ENCODE measurements around the gene MPHOSPH9.

The MPHOSPH9 gene

DNA sequence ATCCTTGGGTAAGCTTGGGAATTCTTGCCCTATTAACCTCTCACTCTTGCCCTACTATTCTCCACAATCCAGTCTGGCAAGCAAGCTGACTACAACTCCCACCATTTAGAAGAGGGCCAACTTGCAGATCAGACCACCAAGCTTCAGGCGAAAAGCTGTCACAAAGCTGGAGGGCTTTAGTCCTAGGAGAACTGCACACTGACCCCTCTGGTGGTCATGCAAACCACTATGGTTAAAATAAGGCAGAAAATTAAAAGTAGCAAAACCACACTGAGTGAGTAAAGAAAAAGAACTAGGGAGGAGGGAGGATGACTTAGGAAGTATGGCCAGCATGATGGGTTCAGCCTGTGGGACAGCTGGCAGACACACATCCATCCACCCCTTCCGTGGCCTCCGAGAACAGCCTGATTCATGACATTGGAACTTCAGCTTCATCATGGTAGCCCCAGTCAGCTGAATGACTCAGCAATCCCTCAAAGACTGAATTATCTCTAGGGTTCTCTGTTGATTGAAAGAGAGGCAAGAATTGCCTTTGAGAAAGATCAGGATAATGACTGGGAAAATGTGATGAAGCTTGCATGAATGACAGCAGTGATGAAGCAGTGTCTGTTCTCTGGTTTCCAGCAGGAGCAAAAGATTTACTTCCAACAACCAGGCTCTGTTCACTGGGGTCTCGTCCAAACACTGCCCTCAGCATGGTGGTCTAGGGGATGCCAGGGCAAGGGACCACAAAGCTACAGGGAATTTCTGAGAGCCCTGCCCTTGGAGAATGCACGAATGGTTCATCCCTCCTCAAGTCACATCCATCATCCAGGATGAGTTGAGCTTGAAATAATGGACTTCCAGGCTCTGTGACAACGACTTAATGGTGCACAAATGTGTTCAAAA, 106.4 kb downstream of the MPHOSPH9 start:
- peak; percentile 81 for DNase-seq (ENCODE audit: low read depth, low spot score)

DNA sequence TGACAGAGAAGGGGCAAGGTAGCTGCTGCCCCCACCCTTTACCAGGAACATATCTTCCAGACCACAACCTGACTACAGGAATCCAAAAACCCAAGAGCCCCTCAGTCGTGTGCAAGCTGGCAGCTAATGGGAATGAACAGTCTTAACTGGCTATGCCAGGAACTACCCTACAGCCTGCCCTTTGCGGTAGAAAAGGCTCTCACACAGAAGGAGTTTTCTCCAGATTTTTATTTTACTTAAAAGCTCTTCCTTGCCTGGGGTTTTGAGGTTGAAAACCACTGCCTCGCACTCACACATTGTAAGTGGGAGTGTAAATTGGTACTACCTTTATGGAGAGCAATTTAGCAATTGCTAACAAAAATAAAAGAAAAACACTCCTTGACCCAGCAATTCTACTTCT, 110.3 kb downstream of the MPHOSPH9 start:
- no peak for DNase-seq (ENCODE audit: low read depth, low spot score)

DNA sequence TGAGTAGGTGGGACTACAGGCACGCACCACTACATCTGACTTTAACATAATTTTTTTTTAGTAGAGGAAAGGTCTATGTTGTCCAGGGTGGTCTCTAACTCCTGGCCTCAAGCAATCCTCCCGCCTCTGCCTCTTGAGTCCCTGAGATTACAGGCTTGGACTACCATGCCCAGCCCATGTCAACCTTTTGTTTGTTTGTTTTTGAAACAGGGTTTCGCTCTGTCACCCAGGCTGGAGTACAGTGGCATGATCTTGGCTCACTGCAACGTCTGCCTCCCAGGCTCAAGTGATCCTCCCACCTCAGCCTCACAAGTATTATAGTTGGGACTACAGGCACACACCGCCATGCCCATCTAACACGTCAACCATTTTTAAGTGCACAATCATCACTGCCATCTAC, 111.3 kb downstream of the MPHOSPH9 start:
- no peak for DNase-seq (ENCODE audit: low read depth, low spot score)

DNA sequence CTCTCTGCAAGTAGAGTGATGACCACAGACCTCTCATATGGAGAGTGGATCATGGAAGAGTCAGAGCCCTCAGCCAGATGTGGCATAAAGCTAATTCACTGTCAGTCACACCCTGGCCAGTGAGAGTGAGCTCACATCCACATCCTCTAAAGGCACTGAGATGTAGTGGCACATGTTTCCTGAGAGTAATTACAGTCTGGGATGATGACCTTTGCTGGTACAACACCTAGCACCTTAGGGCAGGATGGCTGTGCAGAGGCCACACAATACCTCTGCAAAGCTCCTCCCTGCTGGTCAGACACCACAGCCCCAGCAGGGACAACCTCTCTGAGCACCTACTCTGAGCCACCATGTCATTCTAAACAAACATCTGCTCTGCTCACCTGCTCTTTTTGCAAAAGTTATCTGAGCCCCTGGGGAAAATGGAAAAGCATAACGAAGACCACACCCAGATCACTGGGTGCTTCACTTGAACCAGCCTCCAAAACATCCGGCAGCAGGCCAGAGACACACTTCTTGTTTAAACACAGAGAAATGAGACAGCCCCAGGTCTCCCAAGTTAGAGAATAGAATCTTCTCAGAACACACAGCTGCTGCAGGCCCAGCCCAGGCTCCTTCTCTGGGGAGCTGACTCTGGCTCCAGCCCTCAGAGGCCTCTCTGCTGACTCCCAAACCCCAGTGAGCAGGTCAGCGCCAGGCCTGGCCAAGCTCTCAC, 112.3 kb downstream of the MPHOSPH9 start:
- DNase-seq (ENCODE audit: low read depth, low spot score), result no peak

DNA sequence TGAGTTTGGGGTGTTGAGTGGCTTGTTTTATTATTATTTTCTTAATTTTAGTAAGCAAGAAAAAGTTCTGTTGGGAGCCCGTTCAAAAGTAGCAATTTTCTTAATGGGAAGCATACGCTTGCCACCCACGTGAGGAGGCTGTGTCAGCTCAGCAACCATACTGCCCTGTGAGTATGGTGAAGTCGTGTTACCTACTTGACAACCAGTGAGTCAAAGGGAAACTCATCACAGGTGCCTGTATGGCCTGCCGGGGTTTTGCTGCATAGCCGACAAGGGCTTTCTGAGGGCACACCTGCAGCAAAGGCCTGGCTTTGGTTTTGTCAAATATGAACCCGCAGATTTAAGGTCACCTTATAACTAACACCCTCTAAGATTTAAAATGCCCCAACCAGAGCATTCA, 113.1 kb downstream of the MPHOSPH9 start:
- no peak for DNase-seq (ENCODE audit: low read depth, low spot score)

DNA sequence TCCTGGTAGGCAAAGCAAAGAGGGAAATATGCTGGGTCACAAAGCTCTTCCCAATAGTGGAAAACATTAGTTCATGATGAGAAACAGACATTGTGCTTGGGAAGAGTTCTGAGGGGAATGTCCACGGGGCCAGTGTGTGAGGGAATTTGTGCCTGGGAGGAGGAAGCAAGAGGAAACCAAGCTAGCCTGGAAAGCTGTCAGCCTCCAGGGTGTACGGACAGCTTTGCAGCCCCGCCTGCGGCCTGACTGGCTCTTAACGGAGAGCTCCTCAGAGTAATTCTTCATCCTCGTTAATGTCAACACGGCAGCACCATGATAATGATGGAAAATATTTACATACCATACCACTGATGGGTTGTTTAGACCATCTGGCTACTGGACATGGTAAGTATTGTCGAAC, 114.4 kb downstream of the MPHOSPH9 start:
- no peak for DNase-seq (ENCODE audit: low read depth, low spot score)

DNA sequence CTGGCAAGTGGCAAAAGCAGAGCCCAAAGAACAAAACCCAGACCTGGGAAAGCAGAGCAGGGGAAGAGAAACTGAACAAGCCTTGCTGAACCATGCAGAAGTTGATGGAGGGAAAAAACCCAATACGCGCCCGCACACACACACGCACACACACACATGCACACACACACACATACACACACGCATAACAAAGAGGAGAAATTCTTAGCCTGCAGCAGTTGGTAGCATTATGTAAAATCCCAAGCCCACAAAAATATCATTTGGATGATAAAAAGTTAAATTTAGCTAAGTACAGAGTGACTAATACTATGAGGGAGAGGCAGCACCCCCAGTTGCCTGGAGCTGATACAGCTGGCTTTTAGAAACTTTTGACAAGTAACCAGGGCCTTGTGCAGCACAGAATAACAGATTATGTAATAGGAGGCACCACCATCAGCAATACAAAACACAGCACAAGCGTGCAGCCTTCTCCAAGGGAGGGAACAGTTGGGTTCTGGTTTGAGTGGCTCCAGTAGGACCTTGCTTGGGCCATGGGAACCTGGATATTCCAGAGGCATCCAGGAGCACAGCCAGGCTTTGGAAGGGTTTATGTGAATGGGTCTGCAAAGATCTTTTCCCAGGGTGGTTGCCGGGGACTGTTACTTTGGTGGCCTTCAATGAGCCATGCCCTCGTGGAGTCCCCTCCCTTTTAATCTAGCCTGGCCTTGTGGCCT, 117.4 kb downstream of the MPHOSPH9 start:
- peak; percentile 66 for DNase-seq (ENCODE audit: low read depth, low spot score)

DNA sequence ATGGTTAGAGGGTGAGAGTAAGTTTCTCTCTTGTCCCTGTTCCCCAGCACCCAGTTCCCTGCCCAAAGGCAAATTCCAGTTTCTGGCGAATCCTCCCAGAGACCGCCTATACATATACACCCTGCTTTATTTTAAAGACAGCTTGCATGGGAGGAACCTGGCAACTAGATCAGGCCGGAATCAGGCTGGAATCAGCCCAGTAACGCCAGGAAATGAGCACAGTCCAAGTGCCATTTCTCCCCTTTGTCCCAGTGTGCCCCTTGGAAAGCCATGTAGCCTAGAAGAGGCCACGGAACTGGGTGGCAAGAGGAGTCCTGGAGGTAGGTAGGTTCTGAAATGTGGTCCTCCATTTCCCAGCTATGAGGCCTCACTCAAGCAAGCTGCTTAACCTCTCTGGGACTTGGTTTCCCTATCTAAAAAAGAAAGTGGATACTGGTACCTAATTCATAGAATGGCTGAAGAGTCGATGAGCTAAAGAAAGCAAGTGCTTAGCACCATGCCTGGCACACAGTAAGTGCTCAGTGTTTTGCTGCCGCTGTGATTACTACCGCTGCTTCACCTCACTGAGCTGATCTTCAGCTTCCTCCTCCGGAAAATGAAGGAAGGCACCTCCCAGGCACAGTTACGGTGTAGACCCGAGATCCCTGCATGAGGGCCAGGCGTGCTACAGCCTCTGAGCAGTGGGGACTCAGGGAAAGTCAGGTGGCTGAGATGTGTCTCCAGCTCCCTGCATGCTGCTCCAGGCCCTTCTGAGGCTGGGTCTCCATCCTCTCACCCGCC, 118.4 kb downstream of the MPHOSPH9 start:
- DNase-seq (ENCODE audit: low read depth, low spot score), result no peak

DNA sequence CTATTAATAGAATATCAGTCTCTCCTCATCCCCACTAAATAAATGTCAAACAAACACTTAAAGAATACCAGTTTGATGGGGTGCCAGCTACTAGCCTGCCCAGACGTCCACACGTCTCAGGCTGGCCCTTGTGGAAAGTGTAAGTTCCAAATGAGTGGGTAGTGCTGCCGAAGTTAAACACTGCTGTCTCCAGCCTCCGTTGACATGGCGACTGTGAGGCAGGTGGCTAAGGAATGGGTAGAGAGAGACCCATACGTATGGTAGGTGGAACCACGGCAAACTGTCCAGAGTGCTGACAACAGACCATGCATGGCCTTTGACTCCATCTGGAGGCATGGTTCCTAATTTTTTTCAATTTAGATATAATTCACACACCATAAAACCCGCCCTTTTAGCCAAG, 119.9 kb downstream of the MPHOSPH9 start:
- DNase-seq (ENCODE audit: low read depth, low spot score), result no peak

DNA sequence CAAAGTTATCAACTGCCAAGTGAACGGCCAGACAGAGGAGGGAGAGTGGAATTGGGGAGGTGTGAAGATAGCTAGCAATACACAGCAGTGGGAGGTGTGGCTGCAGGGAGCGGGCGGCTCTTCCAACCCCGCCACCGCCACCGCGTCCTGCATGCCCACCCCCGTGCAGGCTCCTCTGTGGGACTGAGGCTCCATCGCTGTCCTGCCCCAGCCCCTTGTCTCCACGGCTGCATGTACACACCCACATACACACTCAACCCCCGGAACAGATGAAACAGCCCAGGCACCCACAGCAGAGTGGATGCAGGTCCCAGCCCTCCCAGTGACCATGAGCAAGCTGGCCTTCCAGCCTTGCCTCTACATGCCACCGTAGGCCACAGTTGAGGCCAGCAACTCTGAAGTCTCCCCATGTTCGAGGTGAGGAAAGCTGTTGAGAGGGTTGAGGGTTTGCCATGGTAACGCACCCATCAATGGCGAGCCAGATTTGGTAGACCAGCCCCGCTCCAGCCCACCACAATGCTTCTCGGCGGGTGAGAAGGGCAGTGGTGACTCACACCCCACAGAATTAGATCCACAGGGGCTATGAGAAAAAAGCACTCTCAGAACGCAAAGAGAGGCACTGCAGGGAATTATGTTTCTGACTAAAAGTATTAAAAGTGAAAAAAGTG, 121.3 kb downstream of the MPHOSPH9 start:
- peak; percentile 50 for DNase-seq (ENCODE audit: low read depth, low spot score)

DNA sequence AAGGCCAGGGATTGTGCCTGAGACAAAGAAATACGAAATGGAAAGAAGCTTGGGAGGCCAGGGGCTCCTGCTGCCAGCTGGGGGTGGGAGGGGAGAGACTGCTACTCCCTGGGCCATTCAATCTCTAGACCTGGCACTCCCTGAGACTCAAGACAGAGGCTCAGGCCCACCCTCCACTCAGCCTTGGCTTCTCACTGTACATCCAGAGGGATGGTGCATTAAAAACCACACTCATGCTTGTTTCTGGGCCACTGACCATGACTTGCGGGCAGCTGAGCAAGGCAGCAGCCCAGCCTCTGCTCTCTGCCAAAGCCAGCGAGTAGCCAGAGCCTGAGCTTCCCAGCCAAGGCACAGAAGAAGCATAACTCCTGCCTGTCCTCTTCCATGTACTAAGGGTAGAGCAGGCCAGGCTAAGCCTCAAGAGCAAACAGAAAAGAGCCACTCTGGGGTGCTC, 123.6 kb downstream of the MPHOSPH9 start:
- DNase-seq (ENCODE audit: low read depth, low spot score), result no peak

DNA sequence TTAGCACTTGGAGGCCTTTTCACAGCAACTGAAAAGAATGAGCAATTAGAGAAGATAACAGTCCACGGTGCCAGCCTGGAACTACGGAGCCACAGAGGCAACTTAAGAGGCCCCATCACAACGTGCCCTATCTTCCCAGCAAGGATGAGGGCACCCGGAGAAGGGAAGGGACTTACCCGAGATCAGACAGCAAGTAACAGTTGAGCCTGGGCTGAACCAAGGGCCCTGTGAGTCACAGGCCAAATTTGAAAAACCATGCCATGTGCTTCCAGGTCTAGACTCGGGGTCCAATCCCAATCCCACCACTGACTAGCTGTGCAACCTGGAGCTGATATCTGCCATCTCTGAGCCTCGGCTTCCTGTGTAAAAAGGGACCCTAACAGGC, 124.3 kb downstream of the MPHOSPH9 start:
- no peak for DNase-seq (ENCODE audit: low read depth, low spot score)

DNA sequence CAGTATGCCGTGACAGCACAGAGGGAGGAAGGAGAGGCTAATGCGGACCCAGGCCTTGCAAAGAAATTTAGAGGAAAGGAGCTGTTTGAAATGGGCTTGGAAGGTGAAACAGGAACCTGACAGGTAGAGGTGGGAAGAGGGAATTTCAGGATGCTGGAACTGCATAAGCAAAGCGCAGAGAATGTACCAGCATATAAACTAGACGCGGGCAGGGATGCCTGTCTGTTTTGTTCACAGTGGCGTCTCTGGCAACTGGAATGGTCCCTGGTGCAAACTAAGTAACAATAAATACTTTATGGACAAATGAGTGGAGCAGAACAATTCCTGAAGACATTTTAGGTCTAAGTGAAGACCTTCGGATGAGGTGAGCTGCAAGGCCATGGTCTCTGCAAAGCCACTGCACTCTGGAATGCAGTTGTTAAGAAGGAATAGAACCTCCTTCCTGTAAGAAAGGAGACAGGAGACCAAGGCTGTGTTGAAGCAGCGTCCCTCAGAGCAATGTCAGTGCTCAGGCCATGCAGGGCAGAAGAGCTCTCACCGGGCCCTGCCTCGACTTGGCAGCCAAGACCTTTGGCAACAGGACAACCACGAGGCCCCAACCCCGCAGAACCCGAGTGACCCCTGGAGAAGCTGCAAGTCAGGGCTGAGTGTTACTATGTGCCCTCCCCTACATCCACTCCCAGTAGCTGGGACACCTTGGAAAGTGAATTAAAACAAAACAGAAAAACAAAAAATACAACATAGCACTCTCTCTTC, 124.8 kb downstream of the MPHOSPH9 start:
- no peak for DNase-seq (ENCODE audit: low read depth, low spot score)

DNA sequence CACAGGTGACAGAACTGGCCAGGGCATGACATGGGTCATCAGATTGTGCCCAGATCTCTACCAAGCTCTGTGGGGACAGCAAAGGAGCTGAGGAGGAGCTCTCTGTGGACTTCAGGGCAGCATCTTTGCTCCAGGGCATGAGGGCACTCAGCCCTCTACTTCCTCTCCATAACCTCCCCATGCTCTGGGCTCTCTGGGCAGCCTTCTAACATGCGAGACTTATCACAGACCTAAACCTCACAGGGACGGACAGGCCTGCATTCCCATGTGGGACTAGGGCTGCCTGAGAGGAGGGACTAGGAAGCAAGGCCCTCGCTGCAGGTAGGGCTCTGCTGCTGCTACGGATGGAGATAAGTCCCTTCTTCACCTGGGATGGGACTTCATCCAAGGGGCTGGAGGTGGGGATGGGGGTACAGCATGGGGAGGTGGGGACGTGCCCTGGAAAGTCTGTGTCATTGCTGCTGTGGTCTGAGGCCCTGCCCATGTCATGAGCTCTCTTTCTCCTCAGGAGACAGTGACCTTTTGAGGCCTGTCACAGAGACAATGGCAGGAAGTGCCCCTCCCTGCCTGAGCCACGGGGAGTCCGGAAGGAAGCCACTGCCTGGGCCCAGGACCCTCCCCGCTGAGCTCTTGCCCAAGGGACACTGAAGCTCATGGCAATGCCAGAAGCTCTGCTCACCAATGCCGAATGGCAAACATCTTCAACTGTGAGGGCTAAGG, 126.1 kb downstream of the MPHOSPH9 start:
- no peak for DNase-seq (ENCODE audit: low read depth, low spot score)

DNA sequence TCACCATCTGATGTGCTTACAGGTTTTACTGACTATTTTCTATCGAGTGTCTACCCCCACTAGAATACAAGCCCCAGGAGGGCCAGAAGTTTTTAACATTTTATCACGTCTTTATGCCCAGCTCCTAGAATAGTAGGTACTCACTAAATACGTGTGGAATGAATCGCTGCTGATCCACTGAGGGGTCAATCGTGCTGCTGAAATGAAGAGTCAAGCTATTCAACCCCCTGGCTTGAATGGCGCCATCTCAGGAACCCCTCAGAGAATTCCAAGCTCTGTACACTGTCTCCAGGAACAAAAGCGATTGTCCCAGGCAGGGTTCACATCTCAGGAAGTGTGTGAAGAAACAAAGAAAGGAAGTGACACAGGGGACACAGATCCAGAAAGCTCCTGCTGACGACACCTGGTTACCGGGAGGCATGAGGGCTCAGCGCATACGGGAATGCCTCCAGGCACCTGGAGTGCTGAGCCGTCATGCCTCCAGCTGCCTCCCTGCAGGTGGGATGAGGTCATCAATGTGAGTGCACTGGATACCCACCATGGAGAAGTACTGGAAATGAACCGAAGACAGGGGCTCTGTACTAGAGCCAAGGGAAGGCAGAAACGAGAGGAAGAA, 127.6 kb downstream of the MPHOSPH9 start:
- peak; percentile 51 for DNase-seq (ENCODE audit: low read depth, low spot score)

DNA sequence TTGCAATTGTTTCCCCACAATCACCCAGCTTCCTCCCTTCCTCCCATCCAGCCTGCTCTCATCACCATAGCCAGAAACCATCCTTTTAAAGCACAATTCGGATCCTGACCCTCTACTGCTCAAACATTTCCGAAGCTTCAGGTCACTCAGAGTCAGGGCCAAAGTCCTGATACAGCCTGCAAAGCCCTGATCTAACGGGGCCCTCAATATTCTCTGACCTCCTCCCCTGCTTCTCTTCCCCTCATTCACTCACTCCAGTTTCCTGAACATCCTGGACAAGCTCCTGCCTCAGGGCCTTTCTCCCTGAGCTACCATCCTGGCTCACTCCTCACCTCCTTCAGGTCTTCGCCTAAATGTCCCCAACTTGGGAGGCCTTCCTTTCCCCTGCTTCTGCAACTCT, 128.1 kb downstream of the MPHOSPH9 start:
- DNase-seq (ENCODE audit: low read depth, low spot score), result no peak

All from brain pericyte (primary cell).